PC-9 (cell line): Measurements from ENCODE around the gene MACROD2. TPM values are rescaled to one million over a fixed set of nuclear protein-coding genes. Genes with fewer than 3 reads are reported as not detected.

Source experiments
- BruUV-seq: library from RNA; stranded (reverse); fragments of 400-500 nt; replicated peaks from 2 replicates; lab custom pipeline; 2021; lab: Mats Ljungman, UMichigan
- CTCF ChIA-PET: fragments of 300-600 bp; sonication (Branson Sonifier 250); formaldehyde crosslinking; loops from one replicate; lab custom pipeline; 2022; ENCODE audit warnings: antibody characterized with exemption; lab: Charles Lee
- POLR2A ChIA-PET: fragments of 300-600 bp; sonication (Branson Sonifier 250); formaldehyde crosslinking; loops from one replicate; lab custom pipeline; 2022; ENCODE audit warnings: antibody characterized with exemption; ENCODE audit not compliant: unreplicated experiment; lab: Charles Lee
- DNase-seq, 2 experiments: peaks; one replicate each; pipeline versions ENCODE4 v3.0.0 to v3.0.0-alpha.2; 2015 to 2022; ENCODE audit warnings: mixed read lengths in 1 of 2
- H2AFZ ChIP-seq: fragments of 200-600 bp; sonication (generic); 2 replicates; pipeline ENCODE4 v1.8.1; 2017; ENCODE audit warnings: antibody characterized with exemption
- H3F3A ChIP-seq: fragments of 200-600 bp; sonication (generic); 2 replicates; pipeline ENCODE4 v1.8.1; 2017; ENCODE audit warnings: antibody characterized with exemption, mild to moderate bottlenecking, low read depth; ENCODE audit not compliant: insufficient read depth
- H3K27ac ChIP-seq: fragments of 200-600 bp; sonication (generic); 2 replicates; pipeline ENCODE4 v1.6.1; 2016; ENCODE audit warnings: mixed run types
- H3K27me3 ChIP-seq: fragments of 200-600 bp; sonication (generic); 2 replicates; pipeline ENCODE4 v1.6.1; 2016; ENCODE audit warnings: low read depth, mixed run types; ENCODE audit not compliant: insufficient read depth
- H3K36me3 ChIP-seq: fragments of 200-600 bp; sonication (generic); 2 replicates; pipeline ENCODE4 v1.6.1; 2016; ENCODE audit warnings: low read depth, mixed run types
- H3K4me1 ChIP-seq: fragments of 200-600 bp; sonication (generic); replicated peaks from 2 replicates; pipeline ENCODE4 v1.6.1; 2016; ENCODE audit warnings: mixed run types; ENCODE audit not compliant: insufficient read depth
- H3K4me2 ChIP-seq: fragments of 200-600 bp; sonication (generic); 2 replicates; pipeline ENCODE4 v1.6.1; 2017; ENCODE audit warnings: mixed run types
- H3K4me3 ChIP-seq: fragments of 200-600 bp; sonication (generic); 2 replicates; pipeline ENCODE4 v1.6.1; 2016; ENCODE audit warnings: mixed run types
- H3K79me2 ChIP-seq: fragments of 200-600 bp; sonication (generic); 2 replicates; pipeline ENCODE4 v1.6.1; 2017; ENCODE audit warnings: low read depth, mixed run types
- H3K9me2 ChIP-seq: fragments of 200-600 bp; sonication (generic); 2 replicates; pipeline ENCODE4 v1.8.1; 2017; ENCODE audit warnings: mild to moderate bottlenecking; ENCODE audit not compliant: insufficient read depth
- H3K9me3 ChIP-seq: fragments of 200-600 bp; sonication (generic); 2 replicates; pipeline ENCODE4 v1.8.1; 2016; ENCODE audit warnings: low read depth; ENCODE audit not compliant: insufficient read depth
- H4K20me1 ChIP-seq: fragments of 200-600 bp; sonication (generic); 2 replicates; pipeline ENCODE4 v1.8.1; 2017; ENCODE audit not compliant: insufficient read depth
- EZH2 ChIP-seq: fragments of 200-600 bp; sonication (generic); IDR thresholded peaks from 2 replicates; pipeline ENCODE4 v1.8.0; 2017; ENCODE audit warnings: antibody characterized with exemption, low read depth
- intact Hi-C: fragments of 100-400 bp; cut with micrococcal nuclease; formaldehyde crosslinking; loops from one replicate; pipeline ENCODE4 v1.10.0; 2022; ENCODE audit not compliant: unreplicated experiment
- total RNA-seq: library from RNA; stranded (reverse); gene quantifications from 2 replicates; pipeline ENCODE4 v1.2.3, GENCODE V29; 2021
- TF ChIP-seq, protein P1 (sequence below): fragments of 200-600 bp; sonication (generic); conservative IDR thresholded peaks from 2 replicates; pipeline ENCODE4 v1.6.1; 2017; ENCODE audit warnings: mixed run types, antibody characterized with exemption, mild to moderate bottlenecking, moderate library complexity

MACROD2 gene
- total RNA-seq, 1 experiment from 2014 or later = 11.4 TPM

DNA sequence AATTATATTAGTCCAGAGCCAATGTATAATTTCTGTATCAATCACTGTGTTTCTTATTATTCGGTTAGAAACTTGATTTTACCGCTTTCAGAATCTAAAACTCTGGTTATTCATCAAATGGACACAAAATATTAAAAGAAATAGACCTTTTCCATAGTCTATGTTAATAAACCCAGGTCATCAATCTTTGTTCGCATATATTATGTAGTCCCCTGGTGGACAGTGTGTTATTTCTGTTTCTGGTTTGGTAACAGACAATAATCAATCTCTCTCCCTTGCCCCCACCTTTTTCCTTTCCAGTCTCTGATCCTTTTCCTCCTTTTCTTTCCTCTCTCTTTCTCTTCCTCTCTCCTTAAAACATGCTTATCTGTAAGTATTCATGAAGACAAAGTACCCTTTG, 203.1 kb downstream of the MACROD2 start:
- H2AFZ ChIP-seq = no peak overlapping the region
- H3K4me1 ChIP-seq = peaks cover 8% of the 10 kb centered on the region; the same call in 1 of the 2 replicates
- no peaks in the 10 kb centered on the region for H3K9me3 ChIP-seq
- intact Hi-C loops = no loop called here
- no peaks in the 10 kb centered on the region for H4K20me1 ChIP-seq
- DNase-seq = no peak
- TF ChIP-seq, protein P1, sequence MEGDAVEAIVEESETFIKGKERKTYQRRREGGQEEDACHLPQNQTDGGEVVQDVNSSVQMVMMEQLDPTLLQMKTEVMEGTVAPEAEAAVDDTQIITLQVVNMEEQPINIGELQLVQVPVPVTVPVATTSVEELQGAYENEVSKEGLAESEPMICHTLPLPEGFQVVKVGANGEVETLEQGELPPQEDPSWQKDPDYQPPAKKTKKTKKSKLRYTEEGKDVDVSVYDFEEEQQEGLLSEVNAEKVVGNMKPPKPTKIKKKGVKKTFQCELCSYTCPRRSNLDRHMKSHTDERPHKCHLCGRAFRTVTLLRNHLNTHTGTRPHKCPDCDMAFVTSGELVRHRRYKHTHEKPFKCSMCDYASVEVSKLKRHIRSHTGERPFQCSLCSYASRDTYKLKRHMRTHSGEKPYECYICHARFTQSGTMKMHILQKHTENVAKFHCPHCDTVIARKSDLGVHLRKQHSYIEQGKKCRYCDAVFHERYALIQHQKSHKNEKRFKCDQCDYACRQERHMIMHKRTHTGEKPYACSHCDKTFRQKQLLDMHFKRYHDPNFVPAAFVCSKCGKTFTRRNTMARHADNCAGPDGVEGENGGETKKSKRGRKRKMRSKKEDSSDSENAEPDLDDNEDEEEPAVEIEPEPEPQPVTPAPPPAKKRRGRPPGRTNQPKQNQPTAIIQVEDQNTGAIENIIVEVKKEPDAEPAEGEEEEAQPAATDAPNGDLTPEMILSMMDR = no peak
- no peak for TF ChIP-seq EZH2
- no peaks in the 10 kb centered on the region for H3K79me2 ChIP-seq
- no peaks in the 10 kb centered on the region for H3K9me2 ChIP-seq
- no peaks in the 10 kb centered on the region for H3K27me3 ChIP-seq
- ChIA-PET CTCF (no interaction called here), POLR2A (no interaction called here)
- H3K36me3 ChIP-seq = no peaks in the 10 kb centered on the region
- no peak overlapping the region for H3K4me2 ChIP-seq
- H3F3A ChIP-seq = no peaks in the 10 kb centered on the region
- no peak overlapping the region for H3K27ac ChIP-seq
- no peak overlapping the region for H3K4me3 ChIP-seq
- BruUV-seq = no TSS peak

GRCh38 chr20:14199111-14199510, 203.8 kb downstream of the MACROD2 start:
- Histone ChIP-seq H3K27ac (no peak overlapping the region), H3K79me2 (no peaks in the 10 kb centered on the region), H3K4me1 (peaks cover 8% of the 10 kb centered on the region; the same call in 1 of the 2 replicates), H3F3A (no peaks in the 10 kb centered on the region), H2AFZ (no peak overlapping the region), H3K4me3 (no peak overlapping the region), H3K4me2 (no peak overlapping the region), H3K27me3 (no peaks in the 10 kb centered on the region), H3K9me2 (no peaks in the 10 kb centered on the region), H4K20me1 (no peaks in the 10 kb centered on the region), H3K36me3 (no peaks in the 10 kb centered on the region), H3K9me3 (no peaks in the 10 kb centered on the region)
- intact Hi-C loops = no loop called here
- ChIA-PET POLR2A (no interaction called here), CTCF (no interaction called here)
- no peak for TF ChIP-seq EZH2
- TF ChIP-seq, protein P1 = no peak
- no peak for DNase-seq
- no TSS peak for BruUV-seq

- H3K27ac ChIP-seq = no peak overlapping the region
- no peaks in the 10 kb centered on the region for H3K9me3 ChIP-seq
- no peak overlapping the region for H2AFZ ChIP-seq
- no peak overlapping the region for H3K4me2 ChIP-seq
- intact Hi-C loops = no loop called here
- H3K79me2 ChIP-seq = no peaks in the 10 kb centered on the region
- POLR2A ChIA-PET = interaction anchor here (0.6 kb wide), 1 partner anchor 1165 kb away, joined by 4 read pairs; no protein-coding TSS in a partner anchor
- H3F3A ChIP-seq = no peaks in the 10 kb centered on the region
- BruUV-seq = no TSS peak
- no peak for DNase-seq
- H3K27me3 ChIP-seq = no peaks in the 10 kb centered on the region
- no peak overlapping the region for H3K4me3 ChIP-seq
- no peaks in the 10 kb centered on the region for H3K36me3 ChIP-seq
- no peak for TF ChIP-seq EZH2
- TF ChIP-seq, protein P1 = no peak
- H3K9me2 ChIP-seq = no peaks in the 10 kb centered on the region
- CTCF ChIA-PET = interaction anchor here (0.6 kb wide), 1 partner anchor 13 kb away, joined by 10 read pairs; no protein-coding TSS in a partner anchor
- H4K20me1 ChIP-seq = no peaks in the 10 kb centered on the region
- H3K4me1 ChIP-seq = peaks cover 8% of the 10 kb centered on the region; the same call in 1 of the 2 replicates
These were observed 208.3 kb downstream of the MACROD2 start for GRCh38 chr20:14203657-14204056.
